Keratinocyte (primary cell): ENCODE measurements around the gene NMD3. TPM values are rescaled to one million over a fixed set of nuclear protein-coding genes. Genes with fewer than 3 reads are reported as not detected.

Experiments used
- DNase-seq: peaks from one replicate; pipeline ENCODE4 v3.0.0-alpha.2; 2011; ENCODE audit warnings: low read depth, missing footprints, low spot score
- FAIRE-seq: peaks from 2 replicates; lab custom pipeline; 2011; peaks lifted over from hg19 to GRCh38; lab: Jason Lieb, UNC
- H2AFZ ChIP-seq: 2 replicates; pipeline ENCODE4 v1.6.0; 2012; ENCODE audit warnings: low read length, control low read depth, inconsistent platforms; ENCODE audit not compliant: control insufficient read depth
- H3K27ac ChIP-seq: 2 replicates; pipeline ENCODE4 v1.5.1; 2011; ENCODE audit warnings: low read length; ENCODE audit not compliant: control insufficient read depth, insufficient read depth
- H3K27me3 ChIP-seq: 3 replicates; pipeline ENCODE4 v1.6.0; 2011; ENCODE audit warnings: low read length; ENCODE audit not compliant: control insufficient read depth, insufficient read depth; ENCODE audit errors: extremely low read depth
- H3K36me3 ChIP-seq, 2 experiments: 2 replicates in 1 of 2; 3 replicates in 1 of 2; pipeline ENCODE4 v1.5.1; 2011; ENCODE audit warnings: low read length in 2 of 2, mild to moderate bottlenecking in 1 of 2; ENCODE audit not compliant: control insufficient read depth in 2 of 2, insufficient read depth in 2 of 2; ENCODE audit errors: extremely low read depth in 1 of 2
- H3K4me1 ChIP-seq: 3 replicates; pipeline ENCODE4 v1.5.1; 2011; ENCODE audit warnings: low read length; ENCODE audit not compliant: control insufficient read depth, insufficient read depth; ENCODE audit errors: extremely low read depth
- H3K4me2 ChIP-seq: 3 replicates; pipeline ENCODE4 v1.6.0; 2011; ENCODE audit warnings: low read depth, low read length; ENCODE audit not compliant: control insufficient read depth, insufficient read depth; ENCODE audit errors: extremely low read depth
- H3K4me3 ChIP-seq, 3 experiments: fragments of 200-600 bp in 1 of 3; sonication (generic) in 1 of 3; 2 replicates in 2 of 3; 3 replicates in 1 of 3; pipeline ENCODE4 v1.5.1; 2011 to 2016; ENCODE audit warnings: low read length in 3 of 3, mild to moderate bottlenecking in 3 of 3, control low read depth in 2 of 3, inconsistent platforms in 1 of 3, low read depth in 1 of 3, mixed read lengths in 1 of 3, mixed run types in 1 of 3, moderate library complexity in 1 of 3; ENCODE audit not compliant: control insufficient read depth in 2 of 3, insufficient read depth in 2 of 3; ENCODE audit errors: extremely low read depth in 1 of 3
- H3K79me2 ChIP-seq: 2 replicates; pipeline ENCODE4 v1.6.0; 2012; ENCODE audit warnings: low read length; ENCODE audit not compliant: control insufficient read depth, insufficient read depth
- H3K9ac ChIP-seq: 3 replicates; pipeline ENCODE4 v1.6.0; 2011; ENCODE audit warnings: low read length; ENCODE audit not compliant: control insufficient read depth, insufficient read depth; ENCODE audit errors: extremely low read depth
- H3K9me1 ChIP-seq: 3 replicates; pipeline ENCODE4 v1.6.0; 2011; ENCODE audit warnings: low read length; ENCODE audit not compliant: control insufficient read depth, insufficient read depth; ENCODE audit errors: extremely low read depth
- H3K9me3 ChIP-seq: 2 replicates; pipeline ENCODE4 v1.5.1; 2012; ENCODE audit warnings: low read depth, low read length; ENCODE audit not compliant: control insufficient read depth
- H4K20me1 ChIP-seq: 3 replicates; pipeline ENCODE4 v1.6.0; 2011; ENCODE audit warnings: low read length; ENCODE audit not compliant: control insufficient read depth, insufficient read depth; ENCODE audit errors: extremely low read depth
- EZH2 ChIP-seq: IDR thresholded peaks from one replicate; pipeline ENCODE4 v1.6.1; 2012; ENCODE audit warnings: inconsistent platforms, mild to moderate bottlenecking, low read length, moderate library complexity
- dilution Hi-C: fragments of 300-500 bp; cut with MboI; formaldehyde crosslinking; loops from one replicate; pipeline ENCODE4 v1.7.0; 2020; ENCODE audit warnings: low sequenced_read_pairs; ENCODE audit not compliant: extremely low pct_ligation_motif_present
- polyA plus RNA-seq, 5 experiments: library from polyadenylated mRNA; depleted of rRNA in 3 of 5; stranded (reverse) in 3 of 5; stranded (forward) in 1 of 5; unstranded in 1 of 5; fragments of >200 nt; gene quantifications; 1 replicate in 1 of 5; 2 replicates in 3 of 5; 3 replicates in 1 of 5; pipeline versions ENCODE4 v1.2.1 to v1.2.3, GENCODE V29; 2011 to 2012; ENCODE audit warnings: missing spikeins in 2 of 5, low read depth in 1 of 5, low replicate concordance in 1 of 5
- TF ChIP-seq, protein P1 (sequence below), 3 experiments: IDR thresholded peaks in 1 of 3; conservative IDR thresholded peaks in 1 of 3; optimal IDR thresholded peaks in 1 of 3; 2 replicates in 2 of 3; 3 replicates in 1 of 3; pipeline versions ENCODE3 to v1.5.1; 2011; ENCODE audit warnings: low read length in 3 of 3, mild to moderate bottlenecking in 3 of 3, moderate library complexity in 2 of 3, control low read depth in 1 of 3, inconsistent platforms in 1 of 3; ENCODE audit not compliant: insufficient read depth in 2 of 3; ENCODE audit errors: extremely low read depth in 1 of 3

The NMD3 gene
- polyA plus RNA-seq, 1 donor (not counting 4 experiments of a cell fraction or from before 2014, with no cell fraction given): 65.2 TPM

DNA sequence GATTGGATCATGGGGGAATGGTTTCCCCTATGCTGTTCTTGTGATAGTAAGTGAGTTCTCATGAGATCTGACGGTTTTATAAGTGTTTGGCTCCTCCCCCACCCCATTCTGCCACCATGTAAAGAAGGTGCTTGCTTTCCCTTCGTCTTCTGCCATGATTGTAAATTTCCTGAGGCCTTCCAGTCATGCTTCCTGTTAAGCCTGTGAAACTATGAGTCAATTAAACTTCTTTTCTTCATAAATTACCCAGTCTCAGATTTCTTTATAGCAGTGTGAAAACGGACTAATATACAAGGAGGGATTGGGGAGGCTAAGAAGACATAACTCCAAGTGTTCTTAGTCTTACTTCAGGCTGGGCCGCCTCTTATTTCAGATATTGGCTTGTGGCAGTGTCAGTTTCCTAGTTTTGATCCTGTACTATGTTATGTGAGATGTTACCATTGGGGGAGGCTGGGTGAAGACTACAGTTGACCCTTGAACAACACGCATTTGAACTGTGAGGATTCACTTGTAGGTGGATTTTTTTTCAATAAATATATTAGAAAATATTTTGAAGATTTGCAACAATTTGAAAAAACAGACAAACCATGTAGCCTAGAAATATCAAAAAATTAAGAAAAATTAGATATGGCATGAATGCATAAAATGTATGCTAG, 44.9 kb downstream of the NMD3 start:
- Histone ChIP-seq H2AFZ (no peak overlapping the region), H3K27ac (peak overlapping the region; percentile 29), H3K4me2 (no peak overlapping the region), H3K9me1 (no peaks in the 10 kb centered on the region), H4K20me1 (no peaks in the 10 kb centered on the region), H3K9ac (no peak overlapping the region), H3K4me1 (peaks cover 12% of the 10 kb centered on the region), H3K9me3 (peaks cover 4% of the 10 kb centered on the region), H3K36me3 (peaks cover 0 to 3% of the 10 kb centered on the region in 2 experiments), H3K27me3 (no peaks in the 10 kb centered on the region), H3K4me3 (no peak overlapping the region), H3K79me2 (no peaks in the 10 kb centered on the region)
- FAIRE-seq (no peak), DNase-seq (no peak)
- TF ChIP-seq EZH2: no peak
- TF ChIP-seq, protein P1, sequence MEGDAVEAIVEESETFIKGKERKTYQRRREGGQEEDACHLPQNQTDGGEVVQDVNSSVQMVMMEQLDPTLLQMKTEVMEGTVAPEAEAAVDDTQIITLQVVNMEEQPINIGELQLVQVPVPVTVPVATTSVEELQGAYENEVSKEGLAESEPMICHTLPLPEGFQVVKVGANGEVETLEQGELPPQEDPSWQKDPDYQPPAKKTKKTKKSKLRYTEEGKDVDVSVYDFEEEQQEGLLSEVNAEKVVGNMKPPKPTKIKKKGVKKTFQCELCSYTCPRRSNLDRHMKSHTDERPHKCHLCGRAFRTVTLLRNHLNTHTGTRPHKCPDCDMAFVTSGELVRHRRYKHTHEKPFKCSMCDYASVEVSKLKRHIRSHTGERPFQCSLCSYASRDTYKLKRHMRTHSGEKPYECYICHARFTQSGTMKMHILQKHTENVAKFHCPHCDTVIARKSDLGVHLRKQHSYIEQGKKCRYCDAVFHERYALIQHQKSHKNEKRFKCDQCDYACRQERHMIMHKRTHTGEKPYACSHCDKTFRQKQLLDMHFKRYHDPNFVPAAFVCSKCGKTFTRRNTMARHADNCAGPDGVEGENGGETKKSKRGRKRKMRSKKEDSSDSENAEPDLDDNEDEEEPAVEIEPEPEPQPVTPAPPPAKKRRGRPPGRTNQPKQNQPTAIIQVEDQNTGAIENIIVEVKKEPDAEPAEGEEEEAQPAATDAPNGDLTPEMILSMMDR (optimal IDR thresholded peaks at IDR 0.05 in 1 of 3, IDR thresholded peaks at IDR 0.05 in 1 of 3, conservative IDR thresholded peaks at IDR 0.05 in 1 of 3; ENCODE audit: extremely low read depth in 1 of 3, insufficient read depth in 2 of 3, low read length in 3 of 3): no peak
- dilution Hi-C loops: no loop called here

DNA sequence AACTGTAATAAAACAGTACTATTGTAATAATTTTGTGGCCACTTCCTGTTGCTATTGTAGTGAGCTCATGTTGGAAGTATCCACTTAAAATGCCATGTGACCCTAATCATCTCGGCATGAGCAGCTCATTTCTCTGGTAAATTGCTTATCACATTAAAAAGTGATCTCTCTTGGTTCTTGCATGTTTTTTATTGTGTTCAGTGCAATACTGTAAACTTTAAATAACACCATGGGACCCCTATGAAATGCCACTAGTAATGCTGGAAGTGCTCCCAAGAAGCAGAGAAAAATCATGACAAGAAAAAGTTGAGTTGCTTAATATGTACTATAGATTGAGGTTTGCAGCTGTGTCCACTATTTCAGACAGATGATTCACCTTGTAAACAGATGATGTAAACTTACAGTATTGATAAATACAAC, 45.6 kb downstream of the NMD3 start:
- no peaks in the 10 kb centered on the region for H3K9me1 ChIP-seq
- no peaks in the 10 kb centered on the region for H3K79me2 ChIP-seq
- dilution Hi-C loops: no loop called here
- H3K36me3 ChIP-seq: peaks cover 0 to 3% of the 10 kb centered on the region in 2 experiments
- H3K4me2 ChIP-seq: no peak overlapping the region
- no peak overlapping the region for H3K4me3 ChIP-seq
- no peaks in the 10 kb centered on the region for H4K20me1 ChIP-seq
- FAIRE-seq (peak; percentile 78), DNase-seq (no peak)
- no peaks in the 10 kb centered on the region for H3K27me3 ChIP-seq
- H3K9me3 ChIP-seq: peaks cover 4% of the 10 kb centered on the region
- no peak for TF ChIP-seq EZH2
- TF ChIP-seq, protein P1 (optimal IDR thresholded peaks at IDR 0.05 in 1 of 3, IDR thresholded peaks at IDR 0.05 in 1 of 3, conservative IDR thresholded peaks at IDR 0.05 in 1 of 3; ENCODE audit: extremely low read depth in 1 of 3, insufficient read depth in 2 of 3, low read length in 3 of 3): no peak
- H3K27ac ChIP-seq: peak overlapping the region; percentile 20
- H3K4me1 ChIP-seq: peaks cover 12% of the 10 kb centered on the region
- no peak overlapping the region for H3K9ac ChIP-seq
- no peak overlapping the region for H2AFZ ChIP-seq
